Endodermal cell (in vitro differentiated cells): ENCODE results near the gene GPR176. TPM values are rescaled to one million over a fixed set of nuclear protein-coding genes. Genes with fewer than 3 reads are reported as not detected.

Experiments
- DNase-seq: peaks from one replicate; pipeline ENCODE4 v3.0.0-alpha.2; 2017
- H3K27ac ChIP-seq: 2 replicates; pipeline ENCODE4 v1.5.1; 2013; ENCODE audit warnings: mild to moderate bottlenecking, low read depth, low read length, moderate library complexity
- H3K27me3 ChIP-seq: 2 replicates; pipeline ENCODE4 v1.6.1; 2013; ENCODE audit warnings: mild to moderate bottlenecking, low read length, moderate library complexity; ENCODE audit not compliant: insufficient read depth, control insufficient read depth, poor library complexity, severe bottlenecking
- H3K36me3 ChIP-seq: 2 replicates; pipeline ENCODE4 v1.7.0; 2013; ENCODE audit warnings: mild to moderate bottlenecking, low read length, moderate library complexity; ENCODE audit not compliant: control insufficient read depth, insufficient read depth
- H3K4me1 ChIP-seq: one replicate; pipeline ENCODE4 v1.7.0; 2013; ENCODE audit warnings: low read length; ENCODE audit not compliant: control insufficient read depth, insufficient read depth
- H3K4me3 ChIP-seq: 2 replicates; pipeline ENCODE4 v1.5.1; 2013; ENCODE audit warnings: mild to moderate bottlenecking, low read length, moderate library complexity
- H3K9ac ChIP-seq: 2 replicates; pipeline ENCODE4 v1.6.1; 2013; ENCODE audit warnings: mild to moderate bottlenecking, low read length, moderate library complexity; ENCODE audit not compliant: poor library complexity, severe bottlenecking; ENCODE audit errors: extremely low read depth
- H3K9me3 ChIP-seq: 2 replicates; pipeline ENCODE4 v1.6.1; 2013; ENCODE audit warnings: mild to moderate bottlenecking, low read length, moderate library complexity; ENCODE audit not compliant: control insufficient read depth
- H3K27ac Mint-ChIP-seq: 2 replicates; pipeline ENCODE4 v1.8.0; 2020; ENCODE audit warnings: mixed read lengths
- H3K27me3 Mint-ChIP-seq: 2 replicates; pipeline ENCODE4 v1.8.0; 2021; ENCODE audit warnings: mild to moderate bottlenecking, mixed read lengths; ENCODE audit not compliant: insufficient read depth
- H3K36me3 Mint-ChIP-seq: 2 replicates; pipeline ENCODE4 v1.8.0; 2020; ENCODE audit warnings: low read depth, mixed read lengths
- H3K4me1 Mint-ChIP-seq: 2 replicates; pipeline ENCODE4 v1.8.0; 2020; ENCODE audit warnings: mixed read lengths
- H3K4me3 Mint-ChIP-seq: 2 replicates; pipeline ENCODE4 v1.8.0; 2020; ENCODE audit warnings: mild to moderate bottlenecking, moderate library complexity, mixed read lengths
- H3K9me3 Mint-ChIP-seq: 2 replicates; pipeline ENCODE4 v1.8.0; 2020; ENCODE audit warnings: mild to moderate bottlenecking, mixed read lengths
- CTCF ChIP-seq: fragments of 200-600 bp; sonication (generic); conservative IDR thresholded peaks from 2 replicates; pipeline ENCODE4 v1.5.0; 2021; ENCODE audit warnings: antibody characterized with exemption, mild to moderate bottlenecking
- WGBS, 2 experiments: methylation state at CpG; one replicate each; pipeline versions ENCODE4 v1.1.5 to v1.1.7; 2013; ENCODE audit warnings: missing lambda C conversion rate in 2 of 2, mixed read lengths in 1 of 2; ENCODE audit not compliant: insufficient coverage in 1 of 2, insufficient read length in 1 of 2; 5-methylcytosine and 5-hydroxymethylcytosine counted together
- total RNA-seq, 2 donors: library from RNA; stranded (reverse); fragmentation: NEBNext Ultra II Directional in 1 of 2; extraction: Animal tissue kit (Norgen Biotek cat#: 25700) in 1 of 2; gene quantifications; 2 replicates in 1 of 2; 3 replicates in 1 of 2; pipeline ENCODE4 v1.2.1, GENCODE V29; 2021

GPR176 gene
- total RNA-seq, 2 donors from 2014 or later: 26.0 to 31.1 TPM

DNA sequence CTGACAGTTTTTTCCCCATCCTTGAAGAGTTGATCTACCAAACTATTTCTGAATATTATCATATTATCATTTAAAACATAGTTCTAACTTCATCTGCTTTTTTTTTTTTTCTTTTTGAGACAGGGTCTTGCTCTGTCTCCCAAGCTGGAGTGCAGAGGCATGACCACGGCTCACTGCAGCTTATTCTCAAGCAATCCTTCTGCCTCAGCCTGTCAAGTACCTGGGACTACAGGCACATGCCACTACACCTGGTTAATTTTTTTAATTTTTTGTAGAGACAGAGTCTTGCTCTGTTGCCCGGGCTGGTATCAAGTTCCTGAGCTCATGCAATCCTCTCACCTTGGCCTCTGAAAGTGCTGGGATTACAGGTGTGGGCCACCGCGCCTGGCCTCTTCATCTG is 15.2 kb upstream of the GPR176 start:
- no peaks in the 10 kb centered on the region for H3K9me3 ChIP-seq
- no peaks in the 10 kb centered on the region for H3K27me3 ChIP-seq
- peaks cover 16% of the 10 kb centered on the region for H3K36me3 ChIP-seq
- Mint-ChIP-seq H3K4me1 (peaks cover 6% of the 10 kb centered on the region), H3K9me3 (no peaks in the 10 kb centered on the region), H3K27me3 (no peaks in the 10 kb centered on the region), H3K36me3 (peaks cover 18% of the 10 kb centered on the region), H3K27ac (no peak overlapping the region), H3K4me3 (peak overlapping the region; percentile 75)
- H3K4me3 ChIP-seq: peak overlapping the region; percentile 85
- TF ChIP-seq CTCF: no peak
- H3K9ac ChIP-seq: no peak overlapping the region
- no peak for DNase-seq
- no peak overlapping the region for H3K27ac ChIP-seq
- no peaks in the 10 kb centered on the region for H3K4me1 ChIP-seq
- 98 to 100% methylated on average over 4 of the region's 4 CpGs for WGBS, 2 experiments

GRCh38 chr15:39934397-39935071 is 14.5 kb upstream of the GPR176 start:
- peaks cover 9% of the 10 kb centered on the region for H3K36me3 ChIP-seq
- H3K9ac ChIP-seq: peak overlapping the region; percentile 64
- peak overlapping the region; percentile 85 for H3K4me3 ChIP-seq
- TF ChIP-seq CTCF: no peak
- peak overlapping the region; percentile 73 for H3K27ac Mint-ChIP-seq
- no peaks in the 10 kb centered on the region for H3K9me3 Mint-ChIP-seq
- no peaks in the 10 kb centered on the region for H3K27me3 ChIP-seq
- 37 to 48% methylated on average over 10 to 13 of the region's 13 CpGs for WGBS, 2 experiments
- no peak for DNase-seq
- H3K4me1 Mint-ChIP-seq: peaks cover 6% of the 10 kb centered on the region
- H3K27ac ChIP-seq: no peak overlapping the region
- H3K27me3 Mint-ChIP-seq: peaks cover 2% of the 10 kb centered on the region
- no peaks in the 10 kb centered on the region for H3K4me1 ChIP-seq
- H3K4me3 Mint-ChIP-seq: peak overlapping the region; percentile 75
- H3K36me3 Mint-ChIP-seq: peaks cover 10% of the 10 kb centered on the region
- H3K9me3 ChIP-seq: no peaks in the 10 kb centered on the region

DNA sequence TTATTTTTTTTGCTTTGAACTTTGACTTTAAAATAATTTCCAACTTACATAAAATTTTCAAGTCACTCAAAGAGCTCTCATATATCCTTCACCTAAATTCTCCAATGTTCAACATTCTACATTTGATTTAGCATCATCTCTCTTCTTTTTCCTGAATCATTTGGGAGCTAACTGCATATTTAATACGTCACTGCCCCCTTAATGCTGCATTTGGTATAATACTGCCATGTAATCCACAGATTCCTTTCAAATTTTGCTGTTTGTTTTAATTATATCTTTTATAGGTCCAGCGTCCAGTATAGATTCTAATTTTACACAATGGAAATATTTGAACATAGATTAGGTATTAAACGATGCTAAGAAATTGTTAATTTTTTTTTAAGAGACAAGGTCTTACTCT is 11.5 kb upstream of the GPR176 start:
- WGBS, 2 experiments: 80 to 90% methylated on average over 2 to 3 of the region's 3 CpGs
- H3K9me3 ChIP-seq: no peaks in the 10 kb centered on the region
- no peak overlapping the region for H3K27ac Mint-ChIP-seq
- DNase-seq: no peak
- no peaks in the 10 kb centered on the region for H3K9me3 Mint-ChIP-seq
- H3K27ac ChIP-seq: no peak overlapping the region
- no peak overlapping the region for H3K4me3 ChIP-seq
- no peak overlapping the region for H3K4me3 Mint-ChIP-seq
- no peak overlapping the region for H3K9ac ChIP-seq
- peaks cover 8% of the 10 kb centered on the region for H3K36me3 Mint-ChIP-seq
- peaks cover 2% of the 10 kb centered on the region for H3K27me3 Mint-ChIP-seq
- H3K4me1 ChIP-seq: no peaks in the 10 kb centered on the region
- H3K4me1 Mint-ChIP-seq: peaks cover 6% of the 10 kb centered on the region
- TF ChIP-seq CTCF: peak; percentile 46
- H3K36me3 ChIP-seq: peaks cover 5% of the 10 kb centered on the region
- no peaks in the 10 kb centered on the region for H3K27me3 ChIP-seq
